WERI-Rb-1 (cell line): ENCODE measurements around the gene ATP13A3.

Experiments used
- DNase-seq: peaks from one replicate; pipeline ENCODE4 v3.0.0-alpha.2; 2020
- H3K27ac ChIP-seq: fragments of 250-450 bp; sonication (Bioruptor Pico); 2 replicates; pipeline ENCODE4 v1.5.1; 2020; ENCODE audit warnings: mild to moderate bottlenecking, moderate library complexity
- H3K27me3 ChIP-seq: fragments of 250-450 bp; sonication (Bioruptor Pico); 2 replicates; pipeline ENCODE4 v1.5.1; 2021; ENCODE audit warnings: mild to moderate bottlenecking, low read depth, moderate library complexity; ENCODE audit not compliant: insufficient read depth, severe bottlenecking
- H3K36me3 ChIP-seq: fragments of 250-450 bp; sonication (Bioruptor Pico); 2 replicates; pipeline ENCODE4 v1.5.1; 2020; ENCODE audit warnings: mild to moderate bottlenecking, moderate library complexity
- H3K4me3 ChIP-seq: 2 replicates; pipeline ENCODE4 v1.5.1; 2011; ENCODE audit warnings: low read depth, mild to moderate bottlenecking, control low read depth, low read length
- H3K9me3 ChIP-seq: fragments of 250-450 bp; sonication (Bioruptor Pico); 2 replicates; pipeline ENCODE4 v1.5.1; 2021; ENCODE audit warnings: mild to moderate bottlenecking, moderate library complexity; ENCODE audit not compliant: severe bottlenecking
- TF ChIP-seq, protein P1 (sequence below): IDR thresholded peaks from 2 replicates; pipeline ENCODE4 v1.5.1; 2011; ENCODE audit warnings: low read depth, mild to moderate bottlenecking, control low read depth, inconsistent platforms, low read length

Gene ATP13A3

GRCh38 chr3:194464692-194465091 is 22.1 kb downstream of the ATP13A3 start:
- TF ChIP-seq, protein P1, sequence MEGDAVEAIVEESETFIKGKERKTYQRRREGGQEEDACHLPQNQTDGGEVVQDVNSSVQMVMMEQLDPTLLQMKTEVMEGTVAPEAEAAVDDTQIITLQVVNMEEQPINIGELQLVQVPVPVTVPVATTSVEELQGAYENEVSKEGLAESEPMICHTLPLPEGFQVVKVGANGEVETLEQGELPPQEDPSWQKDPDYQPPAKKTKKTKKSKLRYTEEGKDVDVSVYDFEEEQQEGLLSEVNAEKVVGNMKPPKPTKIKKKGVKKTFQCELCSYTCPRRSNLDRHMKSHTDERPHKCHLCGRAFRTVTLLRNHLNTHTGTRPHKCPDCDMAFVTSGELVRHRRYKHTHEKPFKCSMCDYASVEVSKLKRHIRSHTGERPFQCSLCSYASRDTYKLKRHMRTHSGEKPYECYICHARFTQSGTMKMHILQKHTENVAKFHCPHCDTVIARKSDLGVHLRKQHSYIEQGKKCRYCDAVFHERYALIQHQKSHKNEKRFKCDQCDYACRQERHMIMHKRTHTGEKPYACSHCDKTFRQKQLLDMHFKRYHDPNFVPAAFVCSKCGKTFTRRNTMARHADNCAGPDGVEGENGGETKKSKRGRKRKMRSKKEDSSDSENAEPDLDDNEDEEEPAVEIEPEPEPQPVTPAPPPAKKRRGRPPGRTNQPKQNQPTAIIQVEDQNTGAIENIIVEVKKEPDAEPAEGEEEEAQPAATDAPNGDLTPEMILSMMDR, result no peak
- Histone ChIP-seq H3K36me3 (no peaks in the 10 kb centered on the region), H3K4me3 (no peak overlapping the region)

DNA sequence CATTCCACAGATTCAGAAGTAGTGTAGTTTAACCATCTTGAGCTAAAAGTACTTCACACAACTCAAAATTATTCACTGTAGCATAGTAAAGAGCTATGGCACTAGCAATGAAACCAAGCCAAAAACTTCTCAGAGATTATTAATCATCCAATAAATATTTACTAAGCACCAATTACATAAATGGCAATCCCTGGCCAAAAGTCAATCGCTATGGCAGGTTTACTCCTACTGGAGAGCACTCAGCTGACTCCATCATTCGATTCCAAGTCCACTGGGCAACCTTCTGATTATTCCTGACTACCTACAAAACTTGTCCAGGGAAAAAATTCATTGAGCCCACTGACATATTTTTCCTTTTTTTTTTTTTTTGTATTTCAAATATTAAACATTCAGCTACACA is 23.9 kb downstream of the ATP13A3 start:
- Histone ChIP-seq H3K36me3 (no peaks in the 10 kb centered on the region), H3K9me3 (no peaks in the 10 kb centered on the region), H3K27ac (no peak overlapping the region), H3K4me3 (no peak overlapping the region), H3K27me3 (no peaks in the 10 kb centered on the region)
- TF ChIP-seq, protein P1, result no peak
- no peak for DNase-seq

More at GRCh38 chr3:194464692-194465091, 22.1 kb downstream of the ATP13A3 start:
- H3K27ac ChIP-seq, result no peak overlapping the region
- no peak for DNase-seq
- no peaks in the 10 kb centered on the region for H3K27me3 ChIP-seq
- no peaks in the 10 kb centered on the region for H3K9me3 ChIP-seq

DNA sequence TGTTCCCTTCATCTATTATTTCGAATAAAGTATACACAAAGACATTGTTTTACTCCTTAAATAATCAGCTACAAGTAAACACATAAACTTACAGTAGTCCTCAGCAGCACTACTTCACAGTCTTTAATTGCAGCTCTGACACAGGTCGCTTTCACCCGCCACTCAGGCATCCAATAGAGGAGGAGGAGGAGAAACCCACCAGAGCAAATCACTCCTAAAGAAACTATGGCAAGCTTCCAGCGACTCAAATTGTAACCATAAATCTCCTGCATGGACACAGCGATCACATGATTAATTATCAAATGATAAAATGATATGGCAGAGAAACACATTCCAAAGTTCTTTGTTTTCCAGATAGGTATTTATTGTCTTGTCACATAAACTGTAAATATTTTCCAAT is 26.2 kb downstream of the ATP13A3 start:
- H3K9me3 ChIP-seq, result no peaks in the 10 kb centered on the region
- TF ChIP-seq, protein P1, result no peak
- no peak overlapping the region for H3K4me3 ChIP-seq
- H3K27me3 ChIP-seq, result no peaks in the 10 kb centered on the region
- DNase-seq, result no peak
- no peaks in the 10 kb centered on the region for H3K36me3 ChIP-seq
- no peak overlapping the region for H3K27ac ChIP-seq

DNA sequence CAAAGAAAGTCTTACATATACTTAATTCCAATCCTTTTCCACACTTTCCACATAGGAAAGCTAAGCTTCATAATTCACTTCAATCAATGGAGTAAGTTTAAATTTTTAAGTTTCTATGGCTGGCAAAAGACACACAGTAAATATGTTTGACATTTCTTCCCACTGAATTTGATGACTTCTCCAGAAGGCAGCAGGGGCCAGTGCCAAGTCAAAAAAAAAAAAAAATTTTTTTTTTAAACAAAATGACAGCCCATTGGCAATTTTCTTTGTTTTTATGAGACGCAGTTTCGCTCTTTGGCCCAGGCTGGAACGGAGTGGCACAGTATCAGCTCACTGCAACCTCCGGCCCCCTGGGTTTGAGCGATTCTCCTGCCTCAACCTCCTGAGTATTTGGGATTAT is 28.7 kb downstream of the ATP13A3 start:
- no peak for DNase-seq

DNA sequence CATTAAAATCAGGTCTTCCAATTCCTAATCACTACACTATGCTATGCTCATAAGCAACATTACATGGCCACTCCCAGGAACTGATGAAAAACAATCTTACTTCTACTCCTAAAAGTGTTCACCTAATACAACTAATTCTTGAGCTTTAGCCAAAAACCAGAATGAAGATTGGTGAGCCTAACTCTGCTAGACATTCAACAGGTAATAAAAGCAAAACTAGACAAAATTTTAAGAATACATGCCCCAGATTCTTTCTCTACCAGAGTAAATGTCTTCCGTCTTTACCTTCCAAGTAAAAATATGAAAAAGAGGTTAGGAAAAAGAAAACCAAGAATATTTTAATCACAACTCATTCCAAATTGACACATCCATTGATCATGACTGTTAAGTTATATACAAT is 31.3 kb downstream of the ATP13A3 start:
- no peaks in the 10 kb centered on the region for H3K9me3 ChIP-seq
- H3K36me3 ChIP-seq, result peaks cover 6% of the 10 kb centered on the region; the same call in 1 of the 2 replicates
- H3K4me3 ChIP-seq, result no peak overlapping the region
- no peak for DNase-seq
- H3K27me3 ChIP-seq, result no peaks in the 10 kb centered on the region
- no peak overlapping the region for H3K27ac ChIP-seq
- TF ChIP-seq, protein P1, result no peak

More for the DNA sequence above, 28.7 kb downstream of the ATP13A3 start:
- Histone ChIP-seq H3K27ac (no peak overlapping the region), H3K27me3 (no peaks in the 10 kb centered on the region), H3K9me3 (no peaks in the 10 kb centered on the region), H3K4me3 (no peak overlapping the region), H3K36me3 (peaks cover 6% of the 10 kb centered on the region; the same call in 1 of the 2 replicates)
- TF ChIP-seq, protein P1, result no peak

GRCh38 chr3:194450341-194450740 is 36.5 kb downstream of the ATP13A3 start:
- Histone ChIP-seq H3K27me3 (no peaks in the 10 kb centered on the region), H3K4me3 (no peak overlapping the region), H3K27ac (no peak overlapping the region), H3K9me3 (no peaks in the 10 kb centered on the region), H3K36me3 (peaks cover 12% of the 10 kb centered on the region)
- DNase-seq, result no peak
- TF ChIP-seq, protein P1, result no peak
